Cardiac muscle cell (in vitro differentiated cells and primary cell): ENCODE results near the gene TBK1. TPM values are rescaled to one million over a fixed set of nuclear protein-coding genes. Genes with fewer than 3 reads are reported as not detected.

Experiments used
- DNase-seq, 2 donors: peaks; one replicate each; pipeline versions ENCODE4 v3.0.0 to v3.0.0-alpha.2; 2010 to 2017; ENCODE audit warnings: low read depth in 1 of 2, low spot score in 1 of 2
- H3K27ac ChIP-seq: fragments of 200-600 bp; sonication (generic); 2 replicates; pipeline ENCODE4 v1.5.1; 2016
- H3K27me3 ChIP-seq: fragments of 200-600 bp; sonication (generic); 2 replicates; pipeline ENCODE4 v1.6.0; 2016; ENCODE audit warnings: control low read depth
- H3K36me3 ChIP-seq: fragments of 200-600 bp; sonication (generic); 2 replicates; pipeline ENCODE4 v1.5.1; 2016; ENCODE audit warnings: control low read depth
- H3K4me1 ChIP-seq: fragments of 200-600 bp; sonication (generic); 2 replicates; pipeline ENCODE4 v1.8.1; 2017; ENCODE audit warnings: low read depth, mild to moderate bottlenecking, mixed run types
- H3K4me3 ChIP-seq: fragments of 200-600 bp; sonication (generic); 2 replicates; pipeline ENCODE4 v1.5.1; 2016; ENCODE audit warnings: mild to moderate bottlenecking
- H3K9me3 ChIP-seq: fragments of 200-600 bp; sonication (generic); 2 replicates; pipeline ENCODE4 v1.5.1; 2017; ENCODE audit warnings: low read depth, mild to moderate bottlenecking, control low read depth
- polyA plus RNA-seq: library from polyadenylated mRNA; unstranded; fragments of >200 nt; fragmentation: Nextera tagmentation; extraction: Ambion mirVana; gene quantifications from 2 replicates; pipeline ENCODE4 v1.2.1, GENCODE V29; 2016
- total RNA-seq: library from RNA; depleted of rRNA; stranded (reverse); fragments of >200 nt; gene quantifications from 2 replicates; pipeline ENCODE4 v1.2.3, GENCODE V29; 2016
- TF ChIP-seq, protein P1 (sequence below): IDR thresholded peaks from 2 replicates; pipeline ENCODE4 v1.5.1; 2012; ENCODE audit warnings: low read depth, mild to moderate bottlenecking, low read length

Gene TBK1
- total and polyA plus RNA-seq, 2 experiments from 2014 or later = 9.0 to 15.0 TPM

DNA sequence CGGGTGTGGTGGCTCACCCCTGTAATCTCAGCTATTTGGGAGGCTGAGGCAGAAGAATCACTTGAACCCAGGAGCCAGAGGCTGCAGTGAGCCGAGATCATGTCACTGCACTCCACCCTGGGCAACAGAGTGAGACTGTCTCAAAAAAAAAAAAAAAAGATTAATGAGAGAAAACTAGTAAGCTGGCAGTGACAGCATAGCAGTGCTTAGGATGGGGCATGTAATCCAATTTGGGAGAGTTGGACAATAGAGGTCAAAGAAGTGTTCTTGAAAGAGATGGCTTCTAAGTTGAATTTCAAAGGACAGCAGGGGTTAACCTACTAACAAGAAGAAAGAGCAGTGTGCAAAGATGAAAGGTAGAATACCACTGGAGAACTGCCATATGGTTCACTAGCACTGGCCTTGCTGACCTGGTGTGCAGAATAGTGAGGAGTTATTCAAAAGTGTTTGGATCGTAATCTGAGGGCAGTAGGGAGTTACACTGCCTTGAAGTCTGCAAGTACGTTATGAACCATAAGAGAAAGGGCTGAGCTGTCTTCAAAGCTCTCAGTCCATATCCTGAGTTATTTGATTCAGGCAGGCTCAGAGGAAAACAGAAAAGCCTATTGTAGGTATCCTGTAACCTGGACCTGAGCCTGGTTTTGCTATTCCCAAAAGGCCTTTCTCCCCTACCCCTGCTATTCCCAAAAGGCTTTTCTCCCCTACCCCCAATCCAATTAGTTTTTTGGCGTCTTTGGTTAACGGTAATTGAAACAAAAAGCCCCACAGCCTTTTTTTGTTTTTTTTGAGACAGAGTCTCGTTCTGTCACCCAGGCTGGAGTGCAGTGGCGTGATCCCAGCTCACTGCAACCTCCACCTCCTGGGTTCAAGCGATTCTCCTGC, 44.3 kb upstream of the TBK1 start:
- no peaks in the 10 kb centered on the region for H3K9me3 ChIP-seq
- peaks cover 24% of the 10 kb centered on the region for H3K36me3 ChIP-seq
- peak overlapping the region; percentile 26 for H3K27ac ChIP-seq
- no peaks in the 10 kb centered on the region for H3K4me1 ChIP-seq
- H3K27me3 ChIP-seq = no peaks in the 10 kb centered on the region
- no peak for DNase-seq
- TF ChIP-seq, protein P1, sequence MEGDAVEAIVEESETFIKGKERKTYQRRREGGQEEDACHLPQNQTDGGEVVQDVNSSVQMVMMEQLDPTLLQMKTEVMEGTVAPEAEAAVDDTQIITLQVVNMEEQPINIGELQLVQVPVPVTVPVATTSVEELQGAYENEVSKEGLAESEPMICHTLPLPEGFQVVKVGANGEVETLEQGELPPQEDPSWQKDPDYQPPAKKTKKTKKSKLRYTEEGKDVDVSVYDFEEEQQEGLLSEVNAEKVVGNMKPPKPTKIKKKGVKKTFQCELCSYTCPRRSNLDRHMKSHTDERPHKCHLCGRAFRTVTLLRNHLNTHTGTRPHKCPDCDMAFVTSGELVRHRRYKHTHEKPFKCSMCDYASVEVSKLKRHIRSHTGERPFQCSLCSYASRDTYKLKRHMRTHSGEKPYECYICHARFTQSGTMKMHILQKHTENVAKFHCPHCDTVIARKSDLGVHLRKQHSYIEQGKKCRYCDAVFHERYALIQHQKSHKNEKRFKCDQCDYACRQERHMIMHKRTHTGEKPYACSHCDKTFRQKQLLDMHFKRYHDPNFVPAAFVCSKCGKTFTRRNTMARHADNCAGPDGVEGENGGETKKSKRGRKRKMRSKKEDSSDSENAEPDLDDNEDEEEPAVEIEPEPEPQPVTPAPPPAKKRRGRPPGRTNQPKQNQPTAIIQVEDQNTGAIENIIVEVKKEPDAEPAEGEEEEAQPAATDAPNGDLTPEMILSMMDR = no peak
- H3K4me3 ChIP-seq = no peak overlapping the region

DNA sequence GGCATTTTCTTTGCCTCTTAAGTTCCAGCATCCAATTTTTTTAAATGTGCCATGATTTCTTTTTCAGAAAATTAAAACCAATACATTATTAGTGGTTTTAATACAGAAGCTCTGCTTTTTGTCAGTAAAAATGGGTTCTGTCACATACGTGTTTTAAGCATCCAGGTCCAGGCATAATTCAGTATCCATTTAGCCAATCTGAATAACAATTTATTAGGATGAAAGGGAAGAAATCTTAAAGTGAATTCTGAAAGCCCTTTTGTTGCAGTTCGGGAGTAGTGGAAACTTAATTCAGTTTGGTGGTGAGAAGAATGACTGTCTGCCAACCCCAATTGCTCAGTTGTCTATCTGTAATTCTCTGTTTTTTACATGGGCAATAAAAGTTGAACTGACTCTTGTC, 40.5 kb upstream of the TBK1 start:
- TF ChIP-seq, protein P1 = no peak
- peaks cover 59% of the 10 kb centered on the region for H3K36me3 ChIP-seq
- H3K4me3 ChIP-seq = no peak overlapping the region
- no peak overlapping the region for H3K27ac ChIP-seq
- H3K4me1 ChIP-seq = no peaks in the 10 kb centered on the region
- DNase-seq = no peak
- no peaks in the 10 kb centered on the region for H3K27me3 ChIP-seq
- H3K9me3 ChIP-seq = no peaks in the 10 kb centered on the region

DNA sequence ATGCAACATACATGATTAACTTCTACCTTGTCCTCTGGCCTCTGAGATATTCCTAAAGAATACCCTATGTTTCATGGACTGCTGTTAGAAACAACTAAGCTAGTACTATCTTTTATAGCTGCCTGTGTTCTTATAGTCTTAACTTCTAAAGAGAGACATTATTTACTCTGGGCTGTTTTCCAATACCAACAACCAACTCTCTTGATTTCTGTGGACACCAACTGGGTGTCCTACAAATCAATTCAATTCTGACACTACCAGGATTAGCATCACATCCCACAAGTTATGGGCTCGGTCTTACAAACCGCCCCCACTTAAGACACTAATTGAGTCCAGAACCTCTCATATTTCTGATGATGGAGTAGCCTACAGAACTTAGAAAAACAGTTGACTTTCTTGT, 39.5 kb upstream of the TBK1 start:
- Histone ChIP-seq H3K4me1 (no peaks in the 10 kb centered on the region), H3K4me3 (no peak overlapping the region), H3K27me3 (no peaks in the 10 kb centered on the region), H3K36me3 (peaks cover 67% of the 10 kb centered on the region), H3K9me3 (no peaks in the 10 kb centered on the region), H3K27ac (no peak overlapping the region)
- TF ChIP-seq, protein P1 = no peak
- no peak for DNase-seq

DNA sequence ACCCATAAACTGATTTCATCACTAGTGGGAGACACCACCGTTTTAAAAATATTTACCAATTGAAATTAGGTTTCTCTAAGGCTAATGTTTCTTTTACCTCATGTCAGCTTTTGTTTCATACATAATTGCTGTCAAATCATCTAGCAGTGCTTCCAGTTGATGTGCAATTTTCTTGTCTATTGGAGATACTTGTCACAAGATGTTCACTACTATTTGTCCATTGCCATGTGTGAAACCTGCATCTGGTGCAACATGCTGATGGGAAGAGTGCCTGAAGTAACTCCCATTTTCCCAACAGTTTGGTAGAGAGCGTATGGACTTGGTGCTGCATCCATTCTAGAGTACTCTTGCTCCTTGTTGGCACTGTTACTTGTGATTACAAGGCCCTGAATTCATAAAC, 38.0 kb upstream of the TBK1 start:
- TF ChIP-seq, protein P1 = no peak
- Histone ChIP-seq H3K4me1 (no peaks in the 10 kb centered on the region), H3K27me3 (no peaks in the 10 kb centered on the region), H3K27ac (no peak overlapping the region), H3K9me3 (no peaks in the 10 kb centered on the region), H3K4me3 (no peak overlapping the region), H3K36me3 (peaks cover 81% of the 10 kb centered on the region)
- no peak for DNase-seq

DNA sequence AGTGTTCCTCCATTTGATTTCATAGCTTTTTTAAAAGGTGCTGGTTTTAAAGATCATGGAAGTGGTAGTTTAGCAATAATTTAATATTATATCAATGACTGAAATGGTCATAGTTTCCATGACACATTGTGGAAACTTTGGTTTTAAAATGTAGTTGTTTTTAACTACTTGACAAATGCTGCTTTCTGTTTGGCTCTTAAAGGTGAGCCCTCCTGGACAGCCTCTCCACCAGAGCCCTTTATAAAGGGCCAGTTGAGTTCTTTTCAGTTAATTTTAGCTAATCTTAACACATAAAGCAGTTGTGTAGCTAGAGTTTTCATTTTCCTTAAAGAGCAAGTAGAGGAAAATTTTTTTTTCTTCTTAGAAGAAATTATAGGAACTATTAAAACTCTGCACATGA, 33.7 kb upstream of the TBK1 start:
- H3K4me3 ChIP-seq = no peak overlapping the region
- no peaks in the 10 kb centered on the region for H3K4me1 ChIP-seq
- TF ChIP-seq, protein P1 = no peak
- H3K27ac ChIP-seq = no peak overlapping the region
- H3K27me3 ChIP-seq = no peaks in the 10 kb centered on the region
- H3K9me3 ChIP-seq = no peaks in the 10 kb centered on the region
- peaks cover 90% of the 10 kb centered on the region for H3K36me3 ChIP-seq
- no peak for DNase-seq
